HG03103 (cell line): ENCODE measurements around the gene RNF149.
A peak's percentile ranks its signal among the peaks of the same experiment; 100 is the strongest.
"Not testable (repeated sequence)": the region's sequence is repeated elsewhere in the genome, so short reads cannot be mapped to it uniquely, and the experiment has no call there.

Source experiments
- ATAC-seq: cut with Tn5 transposase; IDR thresholded peaks from one replicate; pipeline ENCODE4 v1.9.1; 2021; ENCODE audit warnings: low read depth; ENCODE audit not compliant: unreplicated experiment

The RNF149 gene, protein sequence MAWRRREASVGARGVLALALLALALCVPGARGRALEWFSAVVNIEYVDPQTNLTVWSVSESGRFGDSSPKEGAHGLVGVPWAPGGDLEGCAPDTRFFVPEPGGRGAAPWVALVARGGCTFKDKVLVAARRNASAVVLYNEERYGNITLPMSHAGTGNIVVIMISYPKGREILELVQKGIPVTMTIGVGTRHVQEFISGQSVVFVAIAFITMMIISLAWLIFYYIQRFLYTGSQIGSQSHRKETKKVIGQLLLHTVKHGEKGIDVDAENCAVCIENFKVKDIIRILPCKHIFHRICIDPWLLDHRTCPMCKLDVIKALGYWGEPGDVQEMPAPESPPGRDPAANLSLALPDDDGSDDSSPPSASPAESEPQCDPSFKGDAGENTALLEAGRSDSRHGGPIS

GRCh38 chr2:101308432-101309210, at the start of gene RNF149:
TSS of gene RNF149 (minus strand) at chr2:101308701. CDS start at chr2:101308588, 113 bp downstream.
- peak; percentile 56 for ATAC-seq

GRCh38 chr2:101357376-101357775, 48.9 kb upstream of the RNF149 start:
- ATAC-seq: no peak

- no peak for ATAC-seq
These were observed 48.0 kb upstream of the RNF149 start for GRCh38 chr2:101356521-101356920.

DNA sequence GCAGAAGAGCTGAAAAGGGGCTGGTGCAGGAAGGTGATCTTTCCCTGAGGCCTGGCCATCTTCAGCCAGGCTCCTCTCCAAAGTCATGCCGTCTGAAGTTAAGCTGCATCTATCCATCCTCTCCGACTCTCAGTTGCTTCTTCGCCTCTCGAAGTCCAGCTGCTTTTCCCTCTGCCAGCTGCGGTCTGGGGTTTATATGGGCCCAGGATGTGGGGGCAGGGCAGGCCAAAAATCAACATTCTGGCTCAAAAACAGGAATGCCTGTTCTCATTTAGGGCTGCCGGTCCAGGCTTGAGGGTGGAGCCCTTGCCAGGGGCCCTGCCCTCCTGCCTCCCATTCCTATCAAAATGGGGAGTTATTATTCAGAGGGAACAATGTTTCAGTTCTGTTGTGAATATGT, 47.6 kb upstream of the RNF149 start:
- no peak for ATAC-seq

- ATAC-seq: no peak
These were observed 47.0 kb upstream of the RNF149 start for GRCh38 chr2:101355401-101356054.

GRCh38 chr2:101354420-101355311, 46.2 kb upstream of the RNF149 start:
- no peak for ATAC-seq

- ATAC-seq: not testable (repeated sequence)
These were observed 44.1 kb upstream of the RNF149 start for GRCh38 chr2:101352631-101353030.

GRCh38 chr2:101351207-101351606, 42.7 kb upstream of the RNF149 start:
- no peak for ATAC-seq

- no peak for ATAC-seq
These were observed 41.6 kb upstream of the RNF149 start for GRCh38 chr2:101349893-101350662.

DNA sequence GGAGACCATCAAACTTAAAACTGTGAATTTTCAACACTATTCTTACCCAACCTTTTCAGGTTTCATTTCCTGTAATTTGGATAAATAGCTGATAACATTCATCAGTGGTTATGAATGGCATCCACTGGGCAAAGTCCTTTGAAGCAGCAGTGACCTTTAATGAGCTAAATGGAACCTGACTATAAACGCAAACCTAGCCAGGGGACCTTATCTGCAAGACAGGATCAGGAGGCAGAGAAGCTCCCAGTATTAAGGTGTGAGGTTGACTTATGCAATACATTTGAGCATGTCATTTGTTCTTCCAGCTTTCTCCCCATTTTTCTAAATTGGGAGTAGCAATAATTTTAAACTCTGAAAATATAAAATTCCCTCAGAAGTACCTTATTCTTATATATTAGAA, 40.4 kb upstream of the RNF149 start:
- ATAC-seq: no peak

- no peak for ATAC-seq
These were observed 38.4 kb upstream of the RNF149 start for GRCh38 chr2:101346909-101347308.

- no peak for ATAC-seq
These were observed 35.6 kb upstream of the RNF149 start for GRCh38 chr2:101344137-101344536.

DNA sequence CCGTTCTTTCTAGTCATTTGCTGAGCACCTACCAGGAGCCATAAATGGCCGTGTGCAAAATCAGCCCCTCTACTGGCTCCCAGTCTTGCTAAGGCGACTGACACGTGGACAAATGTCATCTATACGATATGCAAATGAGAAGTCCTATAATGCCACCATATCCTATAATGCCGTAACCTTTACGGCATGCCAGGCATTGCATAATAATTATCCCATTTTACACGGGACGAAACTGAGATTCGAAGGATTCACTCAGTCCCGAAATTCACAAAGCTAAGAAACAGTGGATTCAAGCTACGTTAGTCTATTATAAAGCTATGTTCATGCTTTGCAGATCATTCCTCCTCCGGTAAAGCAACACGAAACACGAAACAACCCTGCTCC, 34.1 kb upstream of the RNF149 start:
- no peak for ATAC-seq

DNA sequence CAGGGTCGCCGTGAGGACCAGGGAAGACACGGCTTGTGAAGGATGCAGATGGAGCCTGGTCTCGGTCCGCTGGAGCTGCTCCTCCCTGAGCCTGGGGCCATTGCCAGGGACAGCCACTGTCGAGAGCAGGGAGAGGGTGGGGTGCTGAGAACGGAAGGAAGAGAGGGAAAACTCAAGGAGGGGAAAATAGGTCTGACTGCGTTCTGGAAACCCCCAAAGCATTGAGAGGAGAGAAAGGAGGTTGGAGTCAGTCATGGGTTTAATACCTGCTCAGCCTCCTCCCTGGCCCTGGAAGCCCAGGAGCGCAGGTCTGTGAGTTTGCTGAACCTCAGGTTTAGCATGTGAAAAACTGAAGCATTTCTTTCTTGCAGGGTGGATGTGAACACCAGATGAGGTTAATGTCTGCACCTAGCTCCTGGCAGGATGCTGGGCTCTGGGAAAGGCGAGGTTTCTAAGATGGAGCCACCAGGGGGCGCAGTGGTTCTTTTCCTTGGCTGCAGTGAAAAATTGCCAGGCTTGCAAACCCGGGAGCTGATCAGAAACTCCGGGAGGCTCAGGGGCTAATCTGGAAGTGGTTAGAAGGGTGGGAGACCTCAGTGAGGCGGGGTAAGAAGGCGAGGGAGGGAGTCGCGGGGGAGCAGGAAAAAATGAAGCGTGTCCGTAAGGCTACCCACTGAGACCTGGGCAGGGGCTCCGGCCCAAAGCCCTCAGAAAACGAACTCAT, 33.6 kb upstream of the RNF149 start:
- no peak for ATAC-seq

- ATAC-seq: no peak
These were observed 32.9 kb upstream of the RNF149 start for GRCh38 chr2:101341421-101341820.

- no peak for ATAC-seq
These were observed 31.6 kb upstream of the RNF149 start for GRCh38 chr2:101340141-101340551.

DNA sequence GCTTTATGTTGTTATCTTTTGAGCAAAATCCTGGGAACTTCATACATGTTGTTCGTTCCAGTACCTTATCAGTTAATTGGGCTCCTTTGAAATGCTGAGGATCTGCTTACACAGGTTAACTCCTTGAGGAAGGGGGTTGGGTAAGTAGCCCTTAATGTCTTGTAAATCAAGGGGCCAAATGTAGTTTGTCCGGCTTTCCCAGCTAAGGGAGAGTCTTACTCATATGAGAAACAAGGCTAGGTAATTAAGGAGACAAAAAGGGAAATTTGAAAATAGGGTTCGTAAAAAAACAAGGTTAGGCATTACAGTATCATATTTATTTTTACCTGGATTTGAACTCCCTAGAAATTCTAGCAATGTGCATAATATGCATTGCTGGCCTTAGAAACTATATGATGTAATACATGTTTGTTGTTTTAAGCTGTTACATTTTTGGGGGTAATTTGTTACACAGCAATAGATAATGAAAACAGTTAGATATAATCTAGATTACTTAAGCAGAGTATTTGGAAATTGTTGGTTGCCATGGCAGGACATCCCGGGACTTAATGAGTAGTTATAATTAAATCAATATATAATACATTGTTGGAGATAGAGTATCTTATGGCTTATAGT, 30.9 kb upstream of the RNF149 start:
- ATAC-seq: no peak

DNA sequence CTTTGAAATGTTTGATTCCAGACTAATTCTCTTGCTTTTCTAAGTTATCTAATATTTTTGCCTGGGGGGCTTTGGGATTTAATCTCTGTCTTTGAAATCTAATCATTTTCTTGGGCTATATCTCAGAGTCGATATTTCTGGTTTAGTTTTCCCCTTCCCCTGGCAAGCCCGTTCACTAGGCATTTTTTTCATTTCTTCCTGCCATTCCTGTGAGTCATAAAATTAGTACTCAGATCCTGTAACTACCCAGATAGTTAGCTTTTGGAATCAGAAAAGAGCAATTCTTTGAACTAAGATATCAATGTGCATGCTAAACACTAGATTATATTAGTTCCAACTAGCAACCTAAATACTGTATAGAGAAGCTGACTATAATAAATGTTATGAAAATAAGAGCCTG, 29.4 kb upstream of the RNF149 start:
- no peak for ATAC-seq
